Mesenchymal stem cell (in vitro differentiated cells and primary cell): ENCODE data around the gene EPHA10.

Source experiments
- DNase-seq: peaks from one replicate; pipeline ENCODE4 v3.0.0-alpha.2; 2013
- H2AFZ ChIP-seq: one replicate; pipeline ENCODE4 v1.6.1; 2013; ENCODE audit warnings: low read depth, mild to moderate bottlenecking, control low read depth, inconsistent platforms, low read length, moderate library complexity
- H2AK5ac ChIP-seq: 2 replicates; pipeline ENCODE4 v1.6.1; 2013; ENCODE audit warnings: low read length, moderate library complexity, mild to moderate bottlenecking, inconsistent platforms; ENCODE audit not compliant: severe bottlenecking
- H2BK120ac ChIP-seq: one replicate; pipeline ENCODE4 v1.6.1; 2013; ENCODE audit warnings: low read depth, mild to moderate bottlenecking, inconsistent platforms, low read length, moderate library complexity
- H2BK12ac ChIP-seq, 2 experiments: one replicate each; pipeline ENCODE4 v1.6.1; 2013; ENCODE audit warnings: inconsistent platforms in 2 of 2, low read length in 2 of 2, mild to moderate bottlenecking in 2 of 2, moderate library complexity in 2 of 2, control low read depth in 1 of 2
- H2BK15ac ChIP-seq: one replicate; pipeline ENCODE4 v1.6.1; 2013; ENCODE audit warnings: mild to moderate bottlenecking, low read depth, inconsistent platforms; ENCODE audit not compliant: poor library complexity, severe bottlenecking
- H2BK5ac ChIP-seq: 2 replicates; pipeline ENCODE4 v1.6.1; 2013; ENCODE audit warnings: low read depth, mild to moderate bottlenecking, low read length, control low read depth, inconsistent platforms; ENCODE audit not compliant: poor library complexity, severe bottlenecking
- H3K14ac ChIP-seq, 2 experiments: one replicate each; pipeline ENCODE4 v1.6.1; 2013; ENCODE audit warnings: inconsistent platforms in 2 of 2, low read length in 2 of 2, control low read depth in 1 of 2, mild to moderate bottlenecking in 1 of 2, moderate library complexity in 1 of 2
- H3K18ac ChIP-seq, 2 experiments: one replicate each; pipeline ENCODE4 v1.6.1; 2013; ENCODE audit warnings: inconsistent platforms in 2 of 2, low read length in 2 of 2, control low read depth in 1 of 2, low read depth in 1 of 2, mild to moderate bottlenecking in 1 of 2
- H3K23ac ChIP-seq, 2 experiments: one replicate each; pipeline ENCODE4 v1.6.1; 2013; ENCODE audit warnings: inconsistent platforms in 2 of 2, low read length in 2 of 2, mild to moderate bottlenecking in 2 of 2, moderate library complexity in 2 of 2, control low read depth in 1 of 2
- H3K27ac ChIP-seq: 2 replicates; pipeline ENCODE4 v1.5.1; 2013; ENCODE audit warnings: mild to moderate bottlenecking, moderate library complexity, low read length, control low read depth, inconsistent platforms; ENCODE audit not compliant: poor library complexity, severe bottlenecking
- H3K27me3 ChIP-seq, 2 experiments: 2 replicates each; pipeline versions ENCODE4 v1.6.1 to v1.7.0; 2013; ENCODE audit warnings: low read length in 2 of 2, mild to moderate bottlenecking in 2 of 2, moderate library complexity in 2 of 2, control low read depth in 1 of 2, inconsistent platforms in 1 of 2; ENCODE audit not compliant: control insufficient read depth in 1 of 2, insufficient read depth in 1 of 2
- H3K36me3 ChIP-seq, 2 experiments: 2 replicates each; pipeline versions ENCODE4 v1.6.1 to v1.7.0; 2013; ENCODE audit warnings: low read length in 2 of 2, control low read depth in 1 of 2, inconsistent platforms in 1 of 2, low read depth in 1 of 2, mild to moderate bottlenecking in 1 of 2; ENCODE audit not compliant: insufficient read depth in 2 of 2, control insufficient read depth in 1 of 2
- H3K4ac ChIP-seq, 2 experiments: one replicate each; pipeline ENCODE4 v1.6.1; 2013; ENCODE audit warnings: inconsistent platforms in 2 of 2, low read length in 2 of 2, mild to moderate bottlenecking in 2 of 2, moderate library complexity in 2 of 2, control low read depth in 1 of 2, low read depth in 1 of 2
- H3K4me1 ChIP-seq: 2 replicates; pipeline ENCODE4 v1.6.1; 2013; ENCODE audit warnings: low read depth, low read length, control low read depth; ENCODE audit not compliant: control insufficient read depth, insufficient read depth
- H3K4me2 ChIP-seq: 2 replicates; pipeline ENCODE4 v1.6.1; 2013; ENCODE audit warnings: low read length, mild to moderate bottlenecking, inconsistent platforms; ENCODE audit not compliant: poor library complexity, severe bottlenecking
- H3K4me3 ChIP-seq, 2 experiments: 2 replicates each; pipeline versions ENCODE4 v1.5.1 to v1.7.0; 2013; ENCODE audit warnings: low read length in 2 of 2, mild to moderate bottlenecking in 2 of 2, control low read depth in 1 of 2, low read depth in 1 of 2; ENCODE audit not compliant: insufficient read depth in 1 of 2
- H3K79me1 ChIP-seq: replicated peaks from 2 replicates; pipeline ENCODE4 v1.6.1; 2013; ENCODE audit warnings: mild to moderate bottlenecking, control low read depth, low read length, inconsistent platforms; ENCODE audit not compliant: poor library complexity, severe bottlenecking
- H3K9ac ChIP-seq: 2 replicates; pipeline ENCODE4 v1.7.0; 2013; ENCODE audit warnings: mild to moderate bottlenecking, low read length, moderate library complexity
- H3K9me3 ChIP-seq: 2 replicates; pipeline ENCODE4 v1.7.0; 2013; ENCODE audit warnings: mild to moderate bottlenecking, low read length; ENCODE audit not compliant: control insufficient read depth
- H4K8ac ChIP-seq: one replicate; pipeline ENCODE4 v1.6.1; 2013; ENCODE audit warnings: inconsistent platforms, mild to moderate bottlenecking, low read length, moderate library complexity
- H4K91ac ChIP-seq: one replicate; pipeline ENCODE4 v1.6.1; 2013; ENCODE audit warnings: mild to moderate bottlenecking, low read length, inconsistent platforms
- WGBS: methylation state at CpG from one replicate; pipeline ENCODE4 v1.1.7; 2013; ENCODE audit warnings: mixed read lengths; 5-methylcytosine and 5-hydroxymethylcytosine counted together

The EPHA10 gene

GRCh38 chr1:37677808-37678207, 87.1 kb downstream of the EPHA10 start:
- Histone ChIP-seq H4K91ac (no peak overlapping the region), H3K4me1 (no peaks in the 10 kb centered on the region), H2AK5ac (no peak overlapping the region), H3K14ac (no peak overlapping the region), H3K4ac (no peak overlapping the region), H3K18ac (no peak overlapping the region), H3K27ac (no peak overlapping the region), H3K36me3 (peaks cover 10 to 21% of the 10 kb centered on the region in 2 experiments), H3K79me1 (no peaks in the 10 kb centered on the region), H2BK120ac (no peak overlapping the region), H3K9me3 (no peaks in the 10 kb centered on the region), H3K27me3 (peaks cover 17 to 36% of the 10 kb centered on the region in 2 experiments), H2AFZ (no peak overlapping the region), H3K4me2 (no peak overlapping the region), H3K9ac (no peak overlapping the region), H2BK12ac (no peak overlapping the region), H3K23ac (no peak overlapping the region), H2BK15ac (no peak overlapping the region), H3K4me3 (no peak overlapping the region), H4K8ac (no peak overlapping the region), H2BK5ac (no peak overlapping the region)
- DNase-seq, result no peak
- WGBS, result 80% methylated on average over 3 of the region's 5 CpGs

GRCh38 chr1:37677143-37677439, 87.8 kb downstream of the EPHA10 start:
- Histone ChIP-seq H3K79me1 (no peaks in the 10 kb centered on the region), H2BK15ac (no peak overlapping the region), H3K4me2 (no peak overlapping the region), H3K27me3 (peaks cover 19 to 43% of the 10 kb centered on the region in 2 experiments), H2BK12ac (no peak overlapping the region), H3K4ac (no peak overlapping the region), H3K14ac (no peak overlapping the region), H3K4me1 (no peaks in the 10 kb centered on the region), H2BK5ac (no peak overlapping the region), H2AFZ (no peak overlapping the region), H3K9ac (no peak overlapping the region), H2BK120ac (no peak overlapping the region), H3K4me3 (no peak overlapping the region), H3K36me3 (peaks cover 7 to 15% of the 10 kb centered on the region in 2 experiments), H3K9me3 (no peaks in the 10 kb centered on the region), H4K91ac (no peak overlapping the region), H4K8ac (no peak overlapping the region), H3K23ac (no peak overlapping the region), H2AK5ac (no peak overlapping the region), H3K18ac (no peak overlapping the region), H3K27ac (no peak overlapping the region)
- WGBS, result 63% methylated on average over 3 of the region's 4 CpGs
- DNase-seq, result no peak

- no peak overlapping the region for H2BK120ac ChIP-seq
- no peak overlapping the region for H2BK5ac ChIP-seq
- H3K4me1 ChIP-seq, result no peaks in the 10 kb centered on the region
- H3K18ac ChIP-seq, result no peak overlapping the region
- H4K91ac ChIP-seq, result no peak overlapping the region
- H3K4me3 ChIP-seq, result no peak overlapping the region
- H3K27me3 ChIP-seq, result peaks cover 25 to 49% of the 10 kb centered on the region in 2 experiments
- H3K36me3 ChIP-seq, result peaks cover 7 to 11% of the 10 kb centered on the region in 2 experiments
- WGBS, result 67% methylated on average over 13 of the region's 14 CpGs
- H3K79me1 ChIP-seq, result no peaks in the 10 kb centered on the region
- no peak overlapping the region for H4K8ac ChIP-seq
- H2AK5ac ChIP-seq, result no peak overlapping the region
- H3K14ac ChIP-seq, result no peak overlapping the region
- H2BK15ac ChIP-seq, result no peak overlapping the region
- no peak overlapping the region for H3K23ac ChIP-seq
- H2AFZ ChIP-seq, result no peak overlapping the region
- H3K4ac ChIP-seq, result no peak overlapping the region
- no peak overlapping the region for H3K4me2 ChIP-seq
- no peak overlapping the region for H3K9ac ChIP-seq
- no peaks in the 10 kb centered on the region for H3K9me3 ChIP-seq
- H2BK12ac ChIP-seq, result no peak overlapping the region
- no peak for DNase-seq
- H3K27ac ChIP-seq, result no peak overlapping the region
These were observed 88.4 kb downstream of the EPHA10 start for GRCh38 chr1:37676281-37677142.

- Histone ChIP-seq H2AFZ (no peak overlapping the region), H3K9me3 (no peaks in the 10 kb centered on the region), H2BK15ac (no peak overlapping the region), H4K8ac (no peak overlapping the region), H3K14ac (no peak overlapping the region), H3K27ac (no peak overlapping the region), H2BK12ac (no peak overlapping the region), H3K27me3 (peaks cover 31 to 67% of the 10 kb centered on the region in 2 experiments), H3K23ac (no peak overlapping the region), H3K18ac (no peak overlapping the region), H4K91ac (no peak overlapping the region), H2BK5ac (no peak overlapping the region), H3K4me1 (no peaks in the 10 kb centered on the region), H3K79me1 (no peaks in the 10 kb centered on the region), H3K4me3 (no peak overlapping the region), H3K9ac (no peak overlapping the region), H2BK120ac (no peak overlapping the region), H2AK5ac (no peak overlapping the region), H3K4me2 (no peak overlapping the region), H3K4ac (no peak overlapping the region), H3K36me3 (no peaks in the 10 kb centered on the region)
- WGBS, result 74% methylated on average over 9 of the region's 10 CpGs
- DNase-seq, result no peak
These were observed 91.0 kb downstream of the EPHA10 start for GRCh38 chr1:37673920-37674319.
